ENCODE data around the gene KCNN3.

GRCh38 chr1:154799188-154799587 is 70.9 kb downstream of the KCNN3 start:
- TF ChIP-seq CTCF (IDR thresholded peaks at IDR 0.05; ENCODE audit: insufficient read depth, low read length) (no peak), GABPA (IDR thresholded peaks at IDR 0.05; ENCODE audit: low read depth) (no peak), POLR2AphosphoS5 (IDR thresholded peaks at IDR 0.05; ENCODE audit: low read depth) (no peak), REST (IDR thresholded peaks at IDR 0.05; ENCODE audit: insufficient replicate concordance, low read depth) (no peak)
